ENCODE measurements around the gene DRP2.

GRCh38 chrX:101203761-101204351 is 15.7 kb upstream of the DRP2 start:
- TF ChIP-seq NFYB (CRISPR knock-in tag; IDR thresholded peaks at IDR 0.05) = no peak
- TF ChIP-seq MXI1 (IDR thresholded peaks at IDR 0.05; ENCODE audit: borderline replicate concordance, low read depth, low read length) = no peak
- no peak for TF ChIP-seq ZNF317 (CRISPR knock-in tag; IDR thresholded peaks at IDR 0.05)
